Fibroblast of the aortic adventitia (primary cell): ENCODE results near the gene HCFC2. TPM values are rescaled to one million over a fixed set of nuclear protein-coding genes. Genes with fewer than 3 reads are reported as not detected.
"Not testable (repeated sequence)": the region's sequence is repeated elsewhere in the genome, so short reads cannot be mapped to it uniquely, and the experiment has no call there.

Experiments
- DNase-seq: peaks from one replicate; pipeline ENCODE4 v3.0.0-alpha.2; 2010; ENCODE audit warnings: low read depth
- H3K4me3 ChIP-seq: 2 replicates; pipeline ENCODE4 v1.5.1; 2011; ENCODE audit warnings: low read depth, mild to moderate bottlenecking, control low read depth, low read length, moderate library complexity
- total RNA-seq: library from RNA; depleted of rRNA; stranded (reverse); fragments of >200 nt; gene quantifications from 2 replicates; pipeline ENCODE4 v1.2.3, GENCODE V29; 2012; ENCODE audit warnings: low replicate concordance
- TF ChIP-seq, protein P1 (sequence below): IDR thresholded peaks from 2 replicates; pipeline ENCODE4 v1.5.1; 2011; ENCODE audit warnings: mild to moderate bottlenecking, low read length, control low read depth, inconsistent platforms; ENCODE audit not compliant: insufficient read depth

Gene HCFC2
- total RNA-seq = 28.3 and 30.5 TPM in 2 replicates

DNA sequence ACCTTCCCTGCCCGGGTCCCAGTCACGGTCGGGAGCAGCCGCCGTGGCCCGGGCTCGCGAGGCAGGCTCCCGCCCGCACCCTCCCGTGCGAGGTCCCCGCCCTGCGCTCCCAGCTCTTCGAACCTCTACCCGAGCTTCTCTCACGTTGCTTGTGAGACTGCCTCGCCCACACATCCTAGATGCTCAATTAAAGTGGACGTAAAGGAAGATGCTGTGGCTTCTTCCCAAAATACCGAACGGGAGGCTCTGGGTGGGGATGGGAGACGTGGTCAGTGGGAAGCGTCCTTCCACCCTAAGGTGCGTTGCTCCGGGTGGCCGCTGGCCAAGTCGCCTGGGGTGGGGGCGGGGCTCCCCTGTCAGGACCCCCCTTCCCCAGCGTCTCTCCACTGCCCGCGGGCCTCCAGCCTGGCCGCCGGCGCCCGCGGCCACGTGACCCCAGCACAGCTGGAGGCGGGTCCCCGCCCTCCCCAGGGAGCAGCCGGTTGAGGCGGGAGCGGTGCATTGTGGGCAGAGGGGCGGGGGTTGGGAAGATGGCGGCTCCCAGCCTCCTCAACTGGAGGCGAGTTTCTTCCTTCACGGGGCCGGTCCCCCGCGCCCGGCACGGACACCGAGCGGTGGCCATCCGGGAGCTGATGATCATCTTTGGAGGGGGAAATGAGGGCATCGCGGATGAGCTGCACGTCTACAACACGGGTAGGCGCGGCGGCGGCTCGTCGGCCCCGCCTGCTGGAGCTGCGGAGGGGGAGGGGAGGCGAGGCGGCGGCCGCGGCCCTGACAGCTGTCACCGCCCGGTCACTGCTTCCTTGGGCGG, at the start of gene HCFC2:
Gene HCFC2, plus strand, starts transcription at position 501 of the 811 bp plus-strand sequence. Its CDS starts 30 bp downstream, at position 531.
- TF ChIP-seq, protein P1, sequence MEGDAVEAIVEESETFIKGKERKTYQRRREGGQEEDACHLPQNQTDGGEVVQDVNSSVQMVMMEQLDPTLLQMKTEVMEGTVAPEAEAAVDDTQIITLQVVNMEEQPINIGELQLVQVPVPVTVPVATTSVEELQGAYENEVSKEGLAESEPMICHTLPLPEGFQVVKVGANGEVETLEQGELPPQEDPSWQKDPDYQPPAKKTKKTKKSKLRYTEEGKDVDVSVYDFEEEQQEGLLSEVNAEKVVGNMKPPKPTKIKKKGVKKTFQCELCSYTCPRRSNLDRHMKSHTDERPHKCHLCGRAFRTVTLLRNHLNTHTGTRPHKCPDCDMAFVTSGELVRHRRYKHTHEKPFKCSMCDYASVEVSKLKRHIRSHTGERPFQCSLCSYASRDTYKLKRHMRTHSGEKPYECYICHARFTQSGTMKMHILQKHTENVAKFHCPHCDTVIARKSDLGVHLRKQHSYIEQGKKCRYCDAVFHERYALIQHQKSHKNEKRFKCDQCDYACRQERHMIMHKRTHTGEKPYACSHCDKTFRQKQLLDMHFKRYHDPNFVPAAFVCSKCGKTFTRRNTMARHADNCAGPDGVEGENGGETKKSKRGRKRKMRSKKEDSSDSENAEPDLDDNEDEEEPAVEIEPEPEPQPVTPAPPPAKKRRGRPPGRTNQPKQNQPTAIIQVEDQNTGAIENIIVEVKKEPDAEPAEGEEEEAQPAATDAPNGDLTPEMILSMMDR = no peak
- H3K4me3 ChIP-seq = peak within 1 kb of the TSS; percentile 94
- peak; percentile 82 for DNase-seq

DNA sequence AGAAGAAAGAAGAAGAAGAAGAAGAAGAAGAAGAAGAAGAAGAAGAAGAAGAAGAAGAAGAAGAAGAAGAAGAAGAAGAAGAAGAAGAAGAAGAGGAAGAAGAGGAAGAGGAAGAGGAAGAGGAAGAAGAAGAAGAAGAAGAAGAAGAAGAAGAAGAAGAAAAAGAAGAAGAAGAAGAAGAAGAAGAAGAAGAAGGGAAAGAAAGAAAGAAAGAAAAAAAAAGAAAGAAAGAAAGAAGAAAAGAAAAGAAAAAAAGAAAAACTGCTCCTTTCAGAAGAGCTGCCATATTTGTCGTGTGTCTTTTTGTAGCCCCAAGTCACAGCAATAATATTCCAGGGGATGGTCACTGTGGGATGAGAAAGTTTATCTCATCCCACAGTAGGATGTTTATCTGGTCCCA, 42.5 kb upstream of the HCFC2 start:
- DNase-seq, H3K4me3 ChIP-seq: not testable (repeated sequence)

DNA sequence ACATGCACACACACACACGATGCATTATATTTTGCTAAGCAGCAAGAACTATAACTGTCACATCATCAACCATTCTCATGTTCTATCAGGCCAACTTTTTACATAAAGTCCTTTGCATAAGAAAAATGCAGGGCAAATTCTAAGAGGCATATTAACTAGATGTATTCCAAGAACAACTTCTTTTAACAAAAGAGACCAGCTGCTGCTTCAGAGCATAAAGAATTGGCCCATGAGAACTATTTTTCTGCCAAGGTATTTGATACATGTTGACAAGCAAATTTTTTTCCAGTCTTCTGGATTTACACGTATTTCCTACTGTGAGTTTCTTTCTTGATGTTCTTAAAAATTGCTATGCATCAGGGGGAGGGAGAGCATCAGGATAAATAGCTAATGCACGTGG, 41.5 kb upstream of the HCFC2 start:
- H3K4me3 ChIP-seq = no peak overlapping the region
- TF ChIP-seq, protein P1 = no peak
- peak; percentile 69 for DNase-seq

DNA sequence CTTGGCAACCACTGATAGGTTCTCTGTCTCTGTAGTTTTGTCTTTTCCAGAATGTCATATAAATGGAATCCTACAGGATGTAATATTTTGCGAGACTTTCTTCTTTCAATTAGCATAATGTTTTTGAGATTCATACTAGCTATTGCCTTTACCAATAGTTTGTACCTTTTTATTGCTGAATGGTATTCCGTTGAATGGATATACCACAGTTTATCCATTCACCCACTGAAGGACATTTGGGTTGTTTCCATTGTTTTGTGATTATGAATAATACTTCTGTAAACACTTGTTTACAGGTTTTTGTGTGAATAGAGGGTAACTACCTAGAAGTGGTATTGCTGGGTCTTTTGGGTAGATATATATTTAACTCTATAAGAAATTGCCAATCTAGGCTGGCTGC, 40.6 kb upstream of the HCFC2 start:
- DNase-seq = no peak
- no peak overlapping the region for H3K4me3 ChIP-seq
- TF ChIP-seq, protein P1 = no peak

GRCh38 chr12:104024348-104024747, 40.0 kb upstream of the HCFC2 start:
- H3K4me3 ChIP-seq = no peak overlapping the region
- TF ChIP-seq, protein P1 = no peak
- DNase-seq = no peak

- H3K4me3 ChIP-seq = no peak overlapping the region
- DNase-seq = no peak
- TF ChIP-seq, protein P1 = no peak
These were observed 38.6 kb upstream of the HCFC2 start for GRCh38 chr12:104025771-104026170.

DNA sequence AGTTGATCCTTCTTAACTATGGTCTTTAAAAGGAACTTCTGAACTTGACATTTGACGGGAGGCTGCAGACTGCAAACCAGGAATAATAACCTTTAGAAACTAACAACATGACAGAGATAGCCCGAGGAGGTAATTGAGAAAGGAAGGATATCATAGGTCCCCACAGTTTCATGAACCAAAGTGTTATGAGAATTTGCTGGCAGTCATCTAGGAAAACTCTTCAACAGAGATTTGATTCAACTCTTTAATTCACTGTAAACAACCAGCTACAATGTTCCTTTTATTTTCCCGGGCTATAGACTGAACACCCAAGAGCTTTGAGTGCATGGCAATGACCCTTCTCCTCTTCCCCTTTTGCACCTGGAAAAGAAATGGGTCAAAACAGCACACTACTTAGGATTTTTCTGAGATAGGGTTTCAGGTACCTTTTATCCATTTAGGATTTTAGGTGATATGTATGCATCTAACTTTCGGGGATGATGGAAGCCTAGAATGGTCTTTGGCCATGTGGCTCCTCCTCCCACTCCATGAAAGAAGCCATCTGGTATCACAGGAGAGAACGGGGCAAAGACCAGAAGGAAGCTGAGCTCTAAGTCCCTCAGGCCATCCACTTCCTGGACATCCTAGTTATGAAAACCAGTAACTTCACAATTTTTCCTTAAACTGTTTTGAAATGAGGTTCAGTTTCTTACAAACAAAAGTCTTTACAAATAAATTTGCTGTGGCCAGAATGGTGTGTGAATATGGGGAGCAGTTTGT, 37.3 kb upstream of the HCFC2 start:
- DNase-seq = no peak
- no peak overlapping the region for H3K4me3 ChIP-seq
- TF ChIP-seq, protein P1 = no peak

- DNase-seq = not testable (repeated sequence)
These were observed 33.7 kb upstream of the HCFC2 start for GRCh38 chr12:104030596-104030995.

DNA sequence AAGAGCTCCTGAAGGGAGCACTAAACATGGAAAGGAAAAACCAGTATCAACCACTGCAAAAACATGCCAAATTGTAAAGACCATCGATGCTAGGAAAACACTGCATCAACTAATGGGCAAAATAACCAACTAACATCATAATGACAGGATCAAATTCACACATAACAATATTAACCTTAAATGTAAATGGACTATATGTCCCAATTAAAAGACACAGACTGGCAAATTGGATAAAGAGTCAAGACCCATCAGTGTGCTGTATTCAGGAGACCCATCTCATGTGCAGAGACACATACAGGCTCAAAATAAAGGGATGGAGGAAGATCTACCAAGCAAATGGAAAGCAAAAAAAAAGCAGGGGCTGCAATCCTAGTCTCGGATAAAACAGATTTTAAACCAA, 28.2 kb upstream of the HCFC2 start:
- DNase-seq, H3K4me3 ChIP-seq: not testable (repeated sequence)

More at GRCh38 chr12:104030596-104030995, 33.7 kb upstream of the HCFC2 start:
- not testable (repeated sequence) for H3K4me3 ChIP-seq

- not testable (repeated sequence) for DNase-seq, H3K4me3 ChIP-seq
These were observed 24.6 kb upstream of the HCFC2 start for GRCh38 chr12:104039769-104040168.
